ENCODE results near the gene PPP1R17. TPM values are rescaled to one million over a fixed set of nuclear protein-coding genes. Genes with fewer than 3 reads are reported as not detected.

The PPP1R17 gene
- total and polyA plus RNA-seq, 2 donors (not counting 1 experiment from before 2014, with no cell fraction given): not detected

GRCh38 chr7:31688372-31688771, 1.4 kb downstream of the PPP1R17 start:
- no peak overlapping the region for H3K4me3 ChIP-seq (replicated peaks in 1 of 4; ENCODE audit: control extremely low read depth in 1 of 4, insufficient read depth in 1 of 4, low read depth in 3 of 4, low read length in 4 of 4)
- no peak for TF ChIP-seq EZH2 (IDR thresholded peaks at IDR 0.05; ENCODE audit: low read length, missing control alignments)
- no peak for TF ChIP-seq CTCF (conservative IDR thresholded peaks at IDR 0.05 in 1 of 2, IDR thresholded peaks at IDR 0.05 in 1 of 2; ENCODE audit: low read depth in 1 of 2, low read length in 2 of 2)
- H3K79me2 ChIP-seq (ENCODE audit: control insufficient read depth, insufficient read depth, low read length): no peaks in the 10 kb centered on the region
- H3K36me3 ChIP-seq (ENCODE audit: control insufficient read depth, insufficient read depth, low read length): no peaks in the 10 kb centered on the region
- H3K4me2 ChIP-seq (ENCODE audit: extremely low read depth, insufficient read depth, low read length): no peak overlapping the region
- no peaks in the 10 kb centered on the region for H3K9me3 ChIP-seq (ENCODE audit: control insufficient read depth, insufficient read depth, low read depth, low read length)
- no peaks in the 10 kb centered on the region for H3K27me3 ChIP-seq (ENCODE audit: control insufficient read depth, insufficient read depth, low read length)
- no peaks in the 10 kb centered on the region for H4K20me1 ChIP-seq (ENCODE audit: control insufficient read depth, extremely low read depth, insufficient read depth, low read length)
- H3K4me1 ChIP-seq (ENCODE audit: control insufficient read depth, extremely low read depth, insufficient read depth, low read length): no peaks in the 10 kb centered on the region
- no peak overlapping the region for H2AFZ ChIP-seq (ENCODE audit: low read length)
- no peak overlapping the region for H3K9ac ChIP-seq (ENCODE audit: insufficient read depth, low read length)
- no peak for DNase-seq (ENCODE audit: low read depth in 2 of 2)
- H3K27ac ChIP-seq (ENCODE audit: insufficient read depth, low read length): no peak overlapping the region

DNA sequence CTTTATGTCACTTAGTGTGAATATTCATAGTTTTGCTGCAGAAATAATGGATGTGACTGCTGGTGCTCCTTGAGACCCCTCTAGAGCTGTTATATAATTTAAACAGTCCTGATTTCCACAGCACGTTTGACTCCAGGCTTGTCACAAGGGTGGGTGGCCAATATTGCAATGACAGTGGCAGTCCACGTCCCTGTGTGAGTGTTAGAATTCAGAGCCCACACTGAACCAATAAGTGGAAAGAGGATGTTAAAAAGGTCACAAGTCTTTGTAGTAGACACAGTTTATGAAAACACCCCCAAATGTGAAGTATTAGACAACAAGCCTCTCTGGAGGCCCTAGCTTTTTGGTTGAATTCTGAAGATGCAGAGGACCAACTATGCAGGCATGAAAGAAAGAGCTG, 2.0 kb downstream of the PPP1R17 start:
- Histone ChIP-seq H3K27ac (ENCODE audit: insufficient read depth, low read length) (no peak overlapping the region), H4K20me1 (ENCODE audit: control insufficient read depth, extremely low read depth, insufficient read depth, low read length) (no peaks in the 10 kb centered on the region), H3K27me3 (ENCODE audit: control insufficient read depth, insufficient read depth, low read length) (no peaks in the 10 kb centered on the region), H3K36me3 (ENCODE audit: control insufficient read depth, insufficient read depth, low read length) (no peaks in the 10 kb centered on the region), H3K4me1 (ENCODE audit: control insufficient read depth, extremely low read depth, insufficient read depth, low read length) (no peaks in the 10 kb centered on the region), H3K9ac (ENCODE audit: insufficient read depth, low read length) (no peak overlapping the region), H3K4me2 (ENCODE audit: extremely low read depth, insufficient read depth, low read length) (no peak overlapping the region), H3K9me3 (ENCODE audit: control insufficient read depth, insufficient read depth, low read depth, low read length) (no peaks in the 10 kb centered on the region), H3K79me2 (ENCODE audit: control insufficient read depth, insufficient read depth, low read length) (no peaks in the 10 kb centered on the region), H2AFZ (ENCODE audit: low read length) (no peak overlapping the region), H3K4me3 (replicated peaks in 1 of 4; ENCODE audit: control extremely low read depth in 1 of 4, insufficient read depth in 1 of 4, low read depth in 3 of 4, low read length in 4 of 4) (no peak overlapping the region)
- no peak for TF ChIP-seq EZH2 (IDR thresholded peaks at IDR 0.05; ENCODE audit: low read length, missing control alignments)
- no peak for TF ChIP-seq CTCF (conservative IDR thresholded peaks at IDR 0.05 in 1 of 2, IDR thresholded peaks at IDR 0.05 in 1 of 2; ENCODE audit: low read depth in 1 of 2, low read length in 2 of 2)
- no peak for DNase-seq (ENCODE audit: low read depth in 2 of 2)

DNA sequence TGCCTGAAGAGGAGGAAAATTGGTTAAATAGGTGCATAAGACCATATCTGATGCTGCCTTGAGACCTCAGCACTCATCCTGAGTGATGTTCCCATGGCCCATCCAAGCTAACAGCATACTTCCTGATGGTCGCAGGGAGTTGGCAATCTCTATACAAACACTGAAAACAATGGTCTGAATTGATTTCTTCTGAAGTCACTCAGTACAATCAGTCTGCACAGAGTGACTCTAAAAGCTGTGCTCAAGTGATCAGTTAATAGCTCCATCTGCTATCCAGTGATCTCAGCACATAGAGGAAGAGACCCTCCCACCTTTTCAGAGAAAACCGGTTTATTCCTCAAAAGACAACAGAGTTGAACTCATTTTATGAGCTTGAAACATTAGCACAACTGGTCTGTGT, 3.9 kb downstream of the PPP1R17 start:
- Histone ChIP-seq H3K36me3 (ENCODE audit: control insufficient read depth, insufficient read depth, low read length) (no peaks in the 10 kb centered on the region), H3K27ac (ENCODE audit: insufficient read depth, low read length) (no peak overlapping the region), H3K4me2 (ENCODE audit: extremely low read depth, insufficient read depth, low read length) (no peak overlapping the region), H3K4me3 (replicated peaks in 1 of 4; ENCODE audit: control extremely low read depth in 1 of 4, insufficient read depth in 1 of 4, low read depth in 3 of 4, low read length in 4 of 4) (no peak overlapping the region), H3K79me2 (ENCODE audit: control insufficient read depth, insufficient read depth, low read length) (no peaks in the 10 kb centered on the region), H4K20me1 (ENCODE audit: control insufficient read depth, extremely low read depth, insufficient read depth, low read length) (no peaks in the 10 kb centered on the region), H3K27me3 (ENCODE audit: control insufficient read depth, insufficient read depth, low read length) (no peaks in the 10 kb centered on the region), H2AFZ (ENCODE audit: low read length) (no peak overlapping the region), H3K9me3 (ENCODE audit: control insufficient read depth, insufficient read depth, low read depth, low read length) (no peaks in the 10 kb centered on the region), H3K4me1 (ENCODE audit: control insufficient read depth, extremely low read depth, insufficient read depth, low read length) (no peaks in the 10 kb centered on the region), H3K9ac (ENCODE audit: insufficient read depth, low read length) (no peak overlapping the region)
- DNase-seq (ENCODE audit: low read depth in 2 of 2): no peak
- no peak for TF ChIP-seq CTCF (conservative IDR thresholded peaks at IDR 0.05 in 1 of 2, IDR thresholded peaks at IDR 0.05 in 1 of 2; ENCODE audit: low read depth in 1 of 2, low read length in 2 of 2)
- TF ChIP-seq EZH2 (IDR thresholded peaks at IDR 0.05; ENCODE audit: low read length, missing control alignments): no peak

Measured in fibroblast of lung (primary cell).